ENCODE measurements around the gene CDKN2B-AS1. TPM values are rescaled to one million over a fixed set of nuclear protein-coding genes. Genes with fewer than 3 reads are reported as not detected.
A peak's percentile ranks its signal among the peaks of the same experiment; 100 is the strongest.

The CDKN2B-AS1 gene
- polyA plus RNA-seq, 6 donors from 2014 or later: 0.48 to 1.2 (median 0.76) TPM; not detected in 2

DNA sequence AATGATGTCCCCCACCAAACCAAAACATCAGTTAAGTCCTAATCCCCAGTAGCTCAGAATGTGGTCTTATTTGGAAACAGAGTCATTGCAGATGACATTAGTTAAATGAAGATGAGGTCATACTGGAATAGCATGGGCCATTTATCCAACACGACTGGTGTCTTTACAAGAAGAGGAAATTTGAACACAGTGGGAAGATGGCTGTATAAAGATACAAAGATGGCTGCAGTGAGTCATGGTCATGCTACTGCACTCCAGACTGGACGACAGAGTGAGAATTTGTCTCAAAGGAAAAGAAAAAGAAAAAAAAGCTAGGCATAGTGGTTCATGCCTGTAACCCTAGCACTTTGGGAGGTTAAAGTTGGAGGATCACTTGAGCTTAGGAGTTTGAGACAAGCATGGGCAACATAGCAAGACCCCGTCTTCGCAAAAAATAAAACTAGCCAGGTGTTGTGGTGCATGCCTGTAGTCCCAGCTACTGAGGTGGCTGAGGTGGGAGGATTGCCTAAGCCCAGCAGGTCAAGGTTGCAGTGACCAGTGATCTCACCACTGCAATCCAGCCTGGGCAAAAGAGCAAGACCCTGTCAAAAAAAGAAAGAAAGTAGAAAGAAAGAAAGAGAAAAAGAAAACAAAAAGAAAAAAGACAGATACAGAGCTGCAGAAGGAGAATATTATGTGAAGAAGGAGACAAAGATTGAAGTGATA, 144.5 kb downstream of the CDKN2B-AS1 start:
- DNase-seq (no peak), ATAC-seq (ENCODE audit: low read depth in 2 of 2) (no peak)
- H3K9me3 Mint-ChIP-seq: peaks cover 0 to 6% (median 2%) of the 10 kb centered on the region in 7 donors
- peaks cover 0 to 6% (median 3%) of the 10 kb centered on the region in 3 donors for H3K4me1 Mint-ChIP-seq
- no peaks in the 10 kb centered on the region for H3K36me3 Mint-ChIP-seq
- H3K27me3 Mint-ChIP-seq: peaks cover 6 to 29% (median 10%) of the 10 kb centered on the region in 3 donors
- H3K4me3 Mint-ChIP-seq: no peak overlapping the region
- peak overlapping the region in 2 of 6 donors; percentile 11 to 41 for H3K27ac Mint-ChIP-seq

DNA sequence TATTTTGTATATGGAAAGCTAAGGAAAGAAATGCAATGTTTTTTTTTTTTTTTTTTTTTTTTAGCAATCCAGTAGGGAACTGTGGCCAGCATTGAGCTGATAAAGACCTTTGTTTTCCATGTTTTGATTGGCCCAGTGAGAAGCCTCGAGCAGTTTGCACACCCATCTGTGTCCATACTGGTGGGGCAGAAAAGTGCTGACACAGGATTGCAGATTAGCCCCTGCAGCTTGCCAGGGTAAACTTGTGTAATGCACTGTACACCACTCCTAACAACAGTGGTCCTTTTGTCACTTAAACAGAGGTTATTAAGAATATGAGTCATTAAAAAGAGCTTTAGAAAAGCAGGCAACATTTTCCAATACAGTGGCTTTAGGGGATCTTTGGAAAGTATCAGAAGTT, 147.3 kb downstream of the CDKN2B-AS1 start:
- Mint-ChIP-seq H3K36me3 (no peaks in the 10 kb centered on the region), H3K27ac (no peak overlapping the region), H3K4me3 (no peak overlapping the region), H3K27me3 (peaks cover 0 to 21% (median 6%) of the 10 kb centered on the region in 3 donors), H3K9me3 (peaks cover 0 to 6% (median 2%) of the 10 kb centered on the region in 7 donors), H3K4me1 (peaks cover 0 to 2% (median 0%) of the 10 kb centered on the region in 3 donors)
- ATAC-seq (ENCODE audit: low read depth in 2 of 2): no peak
- no peak for DNase-seq

DNA sequence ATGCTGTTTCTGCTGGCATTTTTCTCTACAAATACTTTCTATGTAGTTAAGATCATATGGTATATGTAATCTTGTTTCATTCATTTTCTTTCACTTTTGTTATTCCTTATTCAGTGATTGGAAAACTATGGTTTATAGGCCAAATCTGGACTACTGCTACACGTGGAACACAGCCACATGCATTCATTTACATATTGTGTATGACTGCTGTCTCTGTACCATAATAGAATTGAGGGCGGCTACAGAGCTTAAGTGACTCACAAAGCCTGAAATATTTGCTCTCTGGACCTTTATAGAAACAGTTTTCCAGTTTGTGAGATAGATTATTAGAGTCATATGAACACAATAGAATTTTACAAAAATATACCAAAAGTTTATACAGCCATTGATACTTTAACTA, 148.1 kb downstream of the CDKN2B-AS1 start:
- H3K4me1 Mint-ChIP-seq: peaks cover 0 to 2% (median 0%) of the 10 kb centered on the region in 3 donors
- peaks cover 2 to 29% (median 7%) of the 10 kb centered on the region in 3 donors for H3K27me3 Mint-ChIP-seq
- no peak for ATAC-seq (ENCODE audit: low read depth in 2 of 2)
- peaks cover 0 to 6% (median 0%) of the 10 kb centered on the region in 7 donors for H3K9me3 Mint-ChIP-seq
- H3K36me3 Mint-ChIP-seq: no peaks in the 10 kb centered on the region
- no peak overlapping the region for H3K4me3 Mint-ChIP-seq
- H3K27ac Mint-ChIP-seq: no peak overlapping the region
- DNase-seq: no peak

DNA sequence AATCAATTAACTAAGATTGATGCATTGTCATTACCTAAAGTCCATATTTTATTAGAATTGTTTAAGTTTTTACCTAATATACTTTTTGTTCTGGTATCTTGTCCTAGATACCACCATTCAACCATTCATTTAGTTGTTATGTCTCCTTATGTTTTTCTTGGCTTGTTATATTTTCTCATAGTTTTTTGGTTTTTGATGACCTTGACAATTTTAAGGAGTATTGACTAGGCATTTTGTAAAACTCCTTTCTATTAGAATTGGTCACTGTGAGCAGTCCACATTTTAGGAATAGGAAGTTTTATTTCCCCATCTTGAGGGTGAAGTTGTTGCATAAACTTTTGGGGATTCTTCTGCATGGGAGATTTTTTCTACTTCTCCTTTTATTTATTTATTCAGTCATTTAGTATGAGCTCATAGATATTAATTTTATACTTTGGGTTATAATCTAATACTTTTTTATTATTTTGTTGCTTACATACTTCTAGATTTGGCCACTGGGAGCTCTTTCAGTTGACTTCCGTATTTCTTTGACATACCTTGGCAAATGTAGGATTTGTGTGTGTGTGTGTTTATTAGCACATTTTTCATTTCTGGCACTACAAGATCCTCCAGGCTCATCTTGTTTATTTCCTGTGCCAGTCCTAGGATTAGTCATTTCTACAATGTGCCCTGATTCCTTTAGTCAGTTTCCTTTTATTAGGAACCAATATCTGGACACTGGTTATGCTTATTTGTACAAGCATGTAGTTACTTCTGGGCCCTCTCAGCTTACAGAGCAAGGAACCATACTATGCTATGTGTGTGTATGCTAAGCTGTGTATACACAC, 149.4 kb downstream of the CDKN2B-AS1 start:
- no peak overlapping the region for H3K27ac Mint-ChIP-seq
- peaks cover 7 to 20% (median 10%) of the 10 kb centered on the region in 3 donors for H3K27me3 Mint-ChIP-seq
- peaks cover 0 to 2% (median 0%) of the 10 kb centered on the region in 3 donors for H3K4me1 Mint-ChIP-seq
- DNase-seq: no peak
- no peak overlapping the region for H3K4me3 Mint-ChIP-seq
- no peak for ATAC-seq (ENCODE audit: low read depth in 2 of 2)
- peaks cover 0 to 2% (median 0%) of the 10 kb centered on the region in 7 donors for H3K9me3 Mint-ChIP-seq
- no peaks in the 10 kb centered on the region for H3K36me3 Mint-ChIP-seq

DNA sequence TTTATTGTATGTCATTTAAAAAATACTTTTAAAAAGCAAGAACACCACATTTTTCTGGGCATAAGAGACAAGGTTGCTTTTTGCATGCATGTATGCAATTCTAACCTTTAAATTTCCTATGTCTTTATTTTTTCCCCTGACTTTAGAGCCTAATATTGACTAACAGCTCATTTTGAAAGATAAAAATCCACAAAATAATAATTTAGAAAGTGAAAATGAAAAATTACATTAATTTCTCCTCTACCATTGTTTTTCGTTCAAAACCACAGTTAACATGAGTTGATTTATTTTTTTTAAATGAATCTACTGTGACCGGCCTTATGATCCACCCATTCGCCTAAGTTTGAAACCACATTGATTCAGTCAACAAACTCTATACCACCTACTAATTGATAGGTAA, 152.0 kb downstream of the CDKN2B-AS1 start:
- Mint-ChIP-seq H3K4me3 (no peak overlapping the region), H3K27ac (no peak overlapping the region), H3K36me3 (no peaks in the 10 kb centered on the region), H3K9me3 (peaks cover 0 to 2% (median 0%) of the 10 kb centered on the region in 7 donors), H3K4me1 (peaks cover 0 to 2% (median 0%) of the 10 kb centered on the region in 3 donors), H3K27me3 (peaks cover 5 to 13% (median 7%) of the 10 kb centered on the region in 3 donors)
- no peak for DNase-seq
- no peak for ATAC-seq (ENCODE audit: low read depth in 2 of 2)

DNA sequence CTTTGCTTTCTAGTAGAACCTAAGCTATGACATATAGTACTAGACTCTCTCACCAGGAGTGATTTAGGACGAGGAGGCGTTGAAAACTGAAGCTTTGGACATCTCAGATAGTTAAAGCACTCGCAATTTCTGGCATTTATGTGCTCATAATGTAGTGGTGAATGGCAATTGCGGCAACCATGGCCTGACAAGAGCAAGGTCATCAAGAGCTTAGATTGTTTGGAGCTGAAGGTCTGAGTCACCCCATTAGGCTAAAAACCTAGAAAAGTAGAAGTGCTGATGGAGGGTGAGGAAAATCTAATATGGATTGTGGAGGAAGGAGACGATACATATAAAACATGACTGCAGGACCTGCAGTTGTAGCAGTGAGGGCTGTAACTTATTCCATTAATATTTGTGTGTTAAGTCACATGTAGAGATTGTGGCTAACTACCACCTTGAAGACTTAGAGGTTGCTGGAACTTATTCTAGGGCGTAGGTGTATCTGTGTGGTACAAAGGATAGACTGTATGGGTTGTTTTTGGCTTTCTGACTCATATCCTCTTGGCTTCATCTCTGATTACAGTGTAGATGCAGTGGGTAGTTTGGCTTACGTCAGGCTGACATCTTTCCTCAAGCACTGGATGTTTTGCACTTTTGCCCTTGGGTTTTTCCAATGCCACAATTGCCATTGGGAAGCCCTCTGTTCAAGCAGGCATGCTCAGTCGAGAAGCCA, 153.4 kb downstream of the CDKN2B-AS1 start:
- peaks cover 0 to 2% (median 0%) of the 10 kb centered on the region in 3 donors for H3K4me1 Mint-ChIP-seq
- H3K27me3 Mint-ChIP-seq: peaks cover 5 to 13% (median 7%) of the 10 kb centered on the region in 3 donors
- H3K36me3 Mint-ChIP-seq: no peaks in the 10 kb centered on the region
- H3K27ac Mint-ChIP-seq: no peak overlapping the region
- no peak for DNase-seq
- H3K4me3 Mint-ChIP-seq: no peak overlapping the region
- H3K9me3 Mint-ChIP-seq: peaks cover 0 to 3% (median 0%) of the 10 kb centered on the region in 7 donors
- ATAC-seq (ENCODE audit: low read depth in 2 of 2): no peak

DNA sequence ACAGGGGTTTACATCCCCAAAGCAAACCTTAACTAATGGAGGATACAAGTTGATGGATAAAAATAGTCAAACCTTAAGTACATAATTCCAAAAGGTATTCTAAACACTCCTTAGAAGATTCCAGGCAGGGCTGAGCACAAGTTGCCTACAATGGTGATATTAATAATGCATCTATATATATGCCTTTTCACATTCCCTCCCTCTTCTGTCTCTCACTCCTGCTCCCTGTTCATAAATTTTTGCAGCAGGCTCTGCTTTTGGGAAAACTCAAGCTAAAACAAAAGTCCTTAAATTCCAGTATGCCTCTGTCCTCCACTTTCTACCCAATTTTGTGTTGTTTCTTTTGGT, 153.9 kb downstream of the CDKN2B-AS1 start:
- no peak for DNase-seq
- peaks cover 0 to 3% (median 0%) of the 10 kb centered on the region in 7 donors for H3K9me3 Mint-ChIP-seq
- no peak overlapping the region for H3K4me3 Mint-ChIP-seq
- no peak overlapping the region for H3K27ac Mint-ChIP-seq
- peaks cover 0 to 2% (median 0%) of the 10 kb centered on the region in 3 donors for H3K4me1 Mint-ChIP-seq
- ATAC-seq (ENCODE audit: low read depth in 2 of 2): no peak
- H3K36me3 Mint-ChIP-seq: no peaks in the 10 kb centered on the region
- peaks cover 5 to 13% (median 7%) of the 10 kb centered on the region in 3 donors for H3K27me3 Mint-ChIP-seq

DNA sequence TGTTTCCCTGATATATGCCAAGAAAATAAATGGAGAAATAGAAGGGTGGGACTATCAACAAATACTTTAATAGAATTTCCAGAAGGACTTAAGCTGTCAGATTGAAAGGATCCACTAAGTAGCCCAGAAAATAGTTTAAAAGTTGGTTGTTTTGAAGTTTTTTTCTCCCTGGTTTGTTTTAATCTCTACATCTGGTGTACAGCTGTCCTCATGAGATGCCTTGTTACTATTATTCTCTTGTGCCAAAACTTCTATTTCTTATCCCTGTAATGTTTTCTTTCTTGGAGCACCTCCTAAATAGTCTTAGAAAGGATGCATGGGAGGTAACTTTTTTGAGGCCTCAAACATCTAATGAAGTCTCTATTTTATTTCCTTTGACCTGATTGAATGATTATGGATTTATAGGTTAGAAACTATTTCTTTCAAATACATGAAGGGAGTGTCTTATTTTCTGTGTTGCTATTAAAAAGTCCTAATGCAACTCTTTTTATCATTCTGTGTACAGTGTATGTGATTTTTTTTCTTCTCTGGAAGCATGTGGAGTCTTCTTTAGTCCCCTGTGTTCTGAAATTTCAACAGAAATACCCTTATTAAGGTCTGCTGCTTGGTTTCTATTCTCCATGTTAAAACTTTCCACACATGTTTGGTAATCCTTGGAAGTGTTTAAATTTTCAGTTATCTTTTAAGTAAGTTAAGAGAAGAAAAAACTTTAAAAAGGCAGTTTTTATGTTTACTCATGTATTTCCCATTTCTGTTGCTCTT, 154.5 kb downstream of the CDKN2B-AS1 start:
- H3K27ac Mint-ChIP-seq: no peak overlapping the region
- ATAC-seq (ENCODE audit: low read depth in 2 of 2) (no peak), DNase-seq (no peak)
- peaks cover 0 to 3% (median 0%) of the 10 kb centered on the region in 7 donors for H3K9me3 Mint-ChIP-seq
- peaks cover 5 to 13% (median 7%) of the 10 kb centered on the region in 3 donors for H3K27me3 Mint-ChIP-seq
- no peaks in the 10 kb centered on the region for H3K4me1 Mint-ChIP-seq
- H3K36me3 Mint-ChIP-seq: no peaks in the 10 kb centered on the region
- H3K4me3 Mint-ChIP-seq: no peak overlapping the region

DNA sequence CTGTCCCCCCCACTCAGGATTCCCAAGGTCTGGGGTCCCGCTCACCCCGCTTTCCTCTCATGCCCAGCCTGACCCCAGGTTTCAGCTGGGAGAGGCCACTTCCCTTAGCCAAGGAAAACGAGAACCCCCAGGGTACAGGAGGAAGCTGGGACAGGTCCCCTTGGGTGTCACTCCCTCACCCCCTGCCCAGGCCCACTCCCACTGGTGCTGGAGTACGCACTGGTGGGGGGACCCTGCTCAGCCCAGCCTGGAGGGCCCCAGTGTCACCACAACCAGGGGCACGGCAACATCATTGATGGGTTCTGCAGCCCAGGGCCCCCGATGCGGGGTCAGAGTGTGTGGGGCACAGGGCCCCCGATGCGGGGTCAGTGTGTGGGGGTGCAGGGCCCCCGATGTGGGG, 159.5 kb downstream of the CDKN2B-AS1 start:
- no peak for DNase-seq
- no peak for ATAC-seq (ENCODE audit: low read depth in 2 of 2)
- Mint-ChIP-seq H3K27me3 (no peaks in the 10 kb centered on the region), H3K36me3 (no peaks in the 10 kb centered on the region), H3K27ac (no peak overlapping the region), H3K9me3 (peaks cover 0 to 3% (median 0%) of the 10 kb centered on the region in 7 donors), H3K4me3 (no peak overlapping the region), H3K4me1 (peaks cover 0 to 13% (median 12%) of the 10 kb centered on the region in 3 donors)

DNA sequence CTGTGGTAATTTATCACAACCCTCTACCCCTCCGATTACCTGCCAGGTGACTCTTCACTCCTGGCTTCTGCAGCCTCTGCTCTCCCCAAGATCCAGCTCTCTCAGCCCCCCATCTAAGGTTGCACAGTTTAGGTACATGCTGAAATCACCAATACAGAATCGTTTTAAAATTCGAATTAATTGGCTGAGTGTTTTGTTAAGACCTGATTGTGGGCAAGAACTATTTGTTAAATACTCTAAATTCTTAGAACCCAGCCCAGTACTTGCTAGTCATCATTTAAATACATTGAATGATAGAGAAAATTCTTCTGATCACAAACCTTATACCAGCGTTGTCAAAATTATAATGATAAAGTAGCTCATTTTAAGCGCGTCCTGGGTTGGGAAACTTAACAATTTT, 162.0 kb downstream of the CDKN2B-AS1 start:
- DNase-seq: no peak
- Mint-ChIP-seq H3K27me3 (no peaks in the 10 kb centered on the region), H3K36me3 (no peaks in the 10 kb centered on the region), H3K27ac (peak overlapping the region in 2 of 6 donors; percentile 5 to 13), H3K9me3 (peaks cover 0 to 5% (median 0%) of the 10 kb centered on the region in 7 donors), H3K4me1 (peaks cover 7 to 28% (median 25%) of the 10 kb centered on the region in 3 donors), H3K4me3 (no peak overlapping the region)
- ATAC-seq (ENCODE audit: low read depth in 2 of 2): no peak

DNA sequence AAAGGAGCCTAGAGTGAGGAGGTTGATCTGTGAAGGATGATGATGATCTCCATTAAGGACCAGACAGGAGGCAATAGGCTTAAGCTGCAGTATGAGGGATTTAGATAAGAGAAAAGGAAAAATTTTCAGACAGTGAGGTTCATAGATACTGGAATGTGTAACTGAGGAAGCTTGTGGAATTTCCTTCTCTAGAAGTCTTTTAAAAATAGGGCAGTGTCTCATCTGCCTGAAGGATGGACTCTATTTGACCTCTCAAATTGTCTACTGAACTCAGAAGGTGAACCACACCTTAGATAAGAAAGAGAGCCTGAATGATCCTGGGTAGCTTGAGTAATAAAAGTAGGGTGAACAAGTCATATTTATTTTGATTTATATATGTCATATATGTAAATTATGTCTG, 162.7 kb downstream of the CDKN2B-AS1 start:
- no peak for DNase-seq
- peak overlapping the region in 1 of 6 donors; percentile 9 for H3K27ac Mint-ChIP-seq
- peaks cover 0 to 3% (median 0%) of the 10 kb centered on the region in 7 donors for H3K9me3 Mint-ChIP-seq
- peaks cover 7 to 28% (median 25%) of the 10 kb centered on the region in 3 donors for H3K4me1 Mint-ChIP-seq
- H3K36me3 Mint-ChIP-seq: no peaks in the 10 kb centered on the region
- no peak for ATAC-seq (ENCODE audit: low read depth in 2 of 2)
- no peaks in the 10 kb centered on the region for H3K27me3 Mint-ChIP-seq
- H3K4me3 Mint-ChIP-seq: no peak overlapping the region

DNA sequence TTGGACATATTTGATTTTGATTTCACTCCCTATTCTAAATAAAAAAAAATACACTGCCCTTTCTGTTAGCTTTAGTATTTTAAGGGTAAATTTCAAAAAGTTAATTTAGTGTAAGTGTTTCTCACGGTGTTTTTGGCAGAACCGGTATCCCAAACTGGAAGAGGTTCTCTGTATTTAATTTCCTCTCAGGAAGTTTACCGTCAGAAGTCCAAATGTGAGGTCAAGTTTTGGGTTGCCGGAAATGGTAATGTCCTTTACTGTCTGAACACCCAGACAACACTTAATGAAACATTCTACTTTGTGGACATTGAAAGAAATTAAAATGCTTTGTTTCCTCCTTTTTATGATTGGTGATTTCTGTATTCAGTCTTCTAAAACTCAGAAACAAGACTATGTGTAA, 163.2 kb downstream of the CDKN2B-AS1 start:
- Mint-ChIP-seq H3K36me3 (no peaks in the 10 kb centered on the region), H3K27ac (peak overlapping the region in 1 of 6 donors; percentile 53), H3K27me3 (no peaks in the 10 kb centered on the region), H3K4me3 (no peak overlapping the region), H3K4me1 (peaks cover 7 to 28% (median 25%) of the 10 kb centered on the region in 3 donors), H3K9me3 (peaks cover 0 to 3% (median 0%) of the 10 kb centered on the region in 7 donors)
- no peak for ATAC-seq (ENCODE audit: low read depth in 2 of 2)
- DNase-seq: no peak
